HuH-7 (cell line): ENCODE data around the gene PWWP3B.
"Not testable (repeated sequence)": the region's sequence is repeated elsewhere in the genome, so short reads cannot be mapped to it uniquely, and the experiment has no call there.

Experiments
- DNase-seq: peaks from one replicate; pipeline ENCODE4 v3.0.0; 2011; ENCODE audit warnings: low spot score

PWWP3B gene

DNA sequence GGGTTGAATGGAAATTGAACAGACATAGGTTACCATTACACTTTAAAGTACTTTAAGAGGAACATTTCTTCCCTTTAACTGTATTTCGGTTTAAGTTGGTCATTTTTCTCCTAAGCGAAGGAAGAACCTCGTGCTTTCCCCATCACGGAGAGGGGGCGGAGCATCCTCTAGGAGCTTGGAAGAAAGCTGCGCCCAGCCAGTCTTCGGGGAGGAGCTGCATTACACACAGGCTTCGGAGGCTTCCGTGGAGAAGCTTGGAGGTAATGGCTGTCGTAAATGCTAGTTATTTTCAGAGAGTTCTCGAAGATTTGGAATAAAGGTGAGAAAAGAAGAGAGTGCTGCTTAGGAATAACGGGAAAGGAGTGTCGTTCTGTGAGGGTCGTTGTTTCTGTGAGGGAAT, at the start of gene PWWP3B:
TSS of gene PWWP3B (plus strand) at position 199 of the 400 bp plus-strand sequence. CDS start 37,128 bp downstream, outside the sequence.
- no peak for DNase-seq

GRCh38 chrX:106139048-106139447, 29.1 kb upstream of the PWWP3B start:
- DNase-seq = no peak

GRCh38 chrX:106144755-106145639, 23.1 kb upstream of the PWWP3B start:
- no peak for DNase-seq

DNA sequence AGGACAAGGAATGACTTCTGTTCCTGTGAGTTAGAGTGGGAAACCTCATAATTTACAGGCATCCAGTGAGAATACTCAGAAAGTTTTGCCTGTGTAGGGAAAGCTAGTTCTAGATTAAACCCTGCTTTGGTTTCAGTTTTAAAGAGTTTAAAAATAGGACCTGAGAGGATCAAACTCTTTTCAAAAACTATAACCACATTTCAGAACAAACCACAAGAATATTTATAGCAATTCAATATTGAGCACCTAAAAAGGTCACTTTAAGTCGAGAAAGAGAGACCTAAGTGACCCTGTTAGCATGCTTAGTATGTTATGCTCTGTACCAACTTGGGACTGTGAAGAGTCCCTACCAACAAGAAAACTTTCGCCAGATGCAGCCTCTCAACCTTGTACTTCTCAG, 17.4 kb upstream of the PWWP3B start:
- no peak for DNase-seq

- peak; percentile 9 for DNase-seq
Measured at GRCh38 chrX:106159861-106160282, 8.2 kb upstream of the PWWP3B start.

GRCh38 chrX:106170318-106170717, 2.2 kb downstream of the PWWP3B start:
- DNase-seq = no peak

DNA sequence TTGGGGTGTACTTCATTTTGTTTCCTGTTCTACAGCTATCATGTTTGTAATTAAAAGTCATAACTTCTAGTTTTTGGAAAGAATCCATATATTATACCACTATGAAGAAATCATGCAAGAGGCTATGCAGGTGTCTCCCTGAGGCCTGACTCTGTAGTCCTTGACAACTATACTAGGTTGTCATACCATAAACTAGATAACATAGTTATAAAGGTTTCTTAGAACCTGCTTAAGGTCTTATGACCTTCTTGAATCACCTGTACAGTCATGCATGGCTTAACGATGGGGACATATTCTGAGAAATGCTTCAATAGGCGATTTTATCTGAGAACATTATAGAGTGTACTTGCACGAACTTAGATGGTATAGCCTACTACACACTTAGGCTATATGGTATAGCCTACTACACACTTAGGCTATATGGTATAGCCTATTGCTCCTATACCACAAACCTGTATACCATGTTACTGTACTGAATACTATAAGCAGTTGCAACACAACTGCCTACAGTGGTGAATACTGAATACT, 3.3 kb downstream of the PWWP3B start:
- no peak for DNase-seq

DNA sequence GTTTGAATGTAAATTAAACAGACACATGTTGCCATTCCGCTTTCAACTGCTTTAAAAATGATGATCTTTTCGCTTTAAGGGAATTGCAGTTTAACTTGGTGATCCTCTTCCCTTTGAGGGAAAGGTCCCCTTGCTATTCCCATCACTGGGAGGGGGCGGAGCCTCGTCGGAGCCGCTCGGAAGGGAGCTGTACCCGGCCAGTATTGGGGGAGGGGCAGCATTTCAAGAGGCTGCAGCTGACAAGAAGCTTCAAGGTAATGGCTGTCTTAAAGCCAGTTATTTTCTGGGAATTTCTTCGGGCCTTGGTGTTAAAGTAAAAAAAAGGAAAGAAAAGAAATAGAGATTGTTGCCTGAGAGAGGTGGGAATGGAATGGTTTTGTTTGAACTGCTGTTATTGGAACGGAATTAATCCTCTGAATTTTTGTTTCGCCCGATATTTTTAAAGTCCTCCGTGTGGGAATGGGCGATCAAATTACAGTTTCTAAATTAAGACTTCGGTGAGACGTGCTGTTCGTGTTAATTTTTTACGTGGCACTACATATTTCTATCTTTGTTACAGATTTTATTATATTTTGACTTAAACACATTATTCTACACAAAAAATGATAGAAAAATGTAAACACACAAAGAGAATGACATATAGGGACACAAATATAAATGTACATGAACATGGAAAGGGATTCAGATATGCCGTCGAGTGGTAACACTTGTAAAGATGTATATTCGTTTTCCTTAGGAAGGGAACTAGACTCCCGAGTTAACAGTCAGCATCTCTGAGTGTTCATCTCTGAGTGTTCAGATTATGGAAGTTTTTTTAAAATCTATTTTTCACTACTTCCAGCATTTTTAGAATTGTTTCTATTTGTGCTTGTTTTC, 9.2 kb downstream of the PWWP3B start:
- DNase-seq = peak; percentile 25

GRCh38 chrX:106177982-106178321, 9.8 kb downstream of the PWWP3B start:
- no peak for DNase-seq

- no peak for DNase-seq
Measured at GRCh38 chrX:106178826-106179225, 10.7 kb downstream of the PWWP3B start.

GRCh38 chrX:106183685-106184084, 15.6 kb downstream of the PWWP3B start:
- DNase-seq = not testable (repeated sequence)

- DNase-seq = no peak
Measured at GRCh38 chrX:106201502-106202178, 33.5 kb downstream of the PWWP3B start.

GRCh38 chrX:106203315-106203714, 35.2 kb downstream of the PWWP3B start:
- no peak for DNase-seq

- DNase-seq = no peak
Measured at GRCh38 chrX:106208154-106208553, 40.0 kb downstream of the PWWP3B start.
